HG03442 (cell line): ENCODE measurements around the gene TMEM270.

Experiments
- ATAC-seq: cut with Tn5 transposase; IDR thresholded peaks from one replicate; pipeline ENCODE4 v1.9.1; 2021; ENCODE audit warnings: mild to moderate bottlenecking, moderate library complexity; ENCODE audit not compliant: unreplicated experiment

Gene TMEM270

DNA sequence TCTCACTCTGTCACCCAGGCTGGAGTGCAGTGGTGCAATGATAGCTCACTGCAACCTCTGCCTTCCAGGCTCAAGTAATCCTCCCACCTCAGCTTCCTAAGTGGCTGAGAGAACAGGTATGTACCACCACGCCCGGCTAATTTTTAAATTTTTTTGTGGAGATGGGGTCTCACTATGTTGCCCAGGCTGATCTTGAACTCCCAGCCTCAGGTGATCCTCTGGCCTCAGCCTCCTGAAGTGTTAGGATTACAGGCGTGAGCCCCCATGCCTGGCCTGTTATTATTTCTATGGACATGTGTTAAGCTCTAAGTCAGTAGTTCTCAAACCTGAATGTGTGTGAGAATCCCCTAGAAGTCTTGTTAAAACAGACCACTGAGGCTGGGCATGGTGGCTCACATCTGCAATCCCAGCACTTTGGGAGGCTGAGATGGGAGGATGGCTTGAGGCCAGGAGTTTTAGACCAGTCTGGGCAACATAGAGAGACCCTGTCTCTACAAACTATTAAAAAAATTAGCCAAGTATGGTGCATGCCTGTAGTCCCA is 24.5 kb downstream of the TMEM270 start:
- ATAC-seq: no peak

DNA sequence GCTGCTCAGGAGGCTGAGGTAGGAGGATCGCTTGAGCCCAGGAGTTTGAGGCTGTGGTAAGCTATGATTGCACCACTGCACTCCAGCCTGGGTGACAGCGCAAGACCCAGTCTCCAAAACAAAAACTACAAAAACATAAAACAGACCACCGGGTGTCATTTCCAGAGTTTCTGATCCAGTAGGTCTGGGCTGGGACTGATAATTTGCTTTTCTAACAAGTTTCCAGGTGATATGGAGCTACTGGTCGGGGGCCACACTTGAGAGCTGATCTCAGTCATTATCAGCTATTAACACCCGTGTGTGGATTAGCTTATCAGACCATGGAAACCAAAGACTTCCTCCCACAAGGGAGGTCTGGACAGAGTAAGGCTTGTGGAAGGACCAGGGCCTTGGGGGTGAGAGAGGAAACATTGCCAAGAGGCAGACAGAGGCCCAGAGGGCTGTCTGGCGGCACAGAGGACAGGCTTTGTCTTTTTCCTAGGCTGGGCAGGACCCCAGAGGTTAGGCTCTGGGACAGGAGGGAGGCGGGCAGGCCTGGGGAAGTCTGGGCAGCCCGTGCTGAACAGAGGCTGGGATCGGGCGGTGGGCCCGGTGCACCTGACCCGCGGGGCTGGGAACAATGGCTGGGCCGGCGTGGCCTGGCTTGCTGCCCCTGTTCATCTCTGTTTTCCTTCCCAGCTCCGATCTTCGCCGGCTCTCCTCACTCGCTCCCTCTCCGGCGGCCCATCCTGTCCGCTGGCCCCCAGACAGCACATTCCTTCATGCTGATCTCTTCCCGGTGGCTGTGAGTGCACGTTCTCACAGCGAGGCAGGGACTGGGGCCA is 25.2 kb downstream of the TMEM270 start:
- ATAC-seq: no peak

DNA sequence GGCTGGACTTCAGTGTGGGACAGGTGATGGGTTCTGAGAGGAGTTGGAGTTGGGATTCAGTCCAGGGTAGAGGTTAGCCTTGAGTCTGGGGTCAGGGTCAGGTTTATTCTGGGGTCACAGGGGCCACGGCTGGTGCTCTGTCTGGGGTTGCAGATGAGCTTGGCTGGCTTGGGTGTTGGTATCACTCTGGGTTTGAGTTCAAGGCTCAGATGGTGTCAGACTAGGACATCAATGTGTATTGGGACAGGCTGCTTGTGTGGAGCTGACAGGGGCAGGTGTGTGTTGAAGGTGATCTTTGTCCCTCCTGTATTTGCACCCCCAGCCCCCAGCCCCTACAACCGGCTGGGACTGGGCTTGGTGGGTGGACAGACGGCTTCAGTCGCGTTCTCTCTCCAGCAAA is 26.8 kb downstream of the TMEM270 start:
- no peak for ATAC-seq

DNA sequence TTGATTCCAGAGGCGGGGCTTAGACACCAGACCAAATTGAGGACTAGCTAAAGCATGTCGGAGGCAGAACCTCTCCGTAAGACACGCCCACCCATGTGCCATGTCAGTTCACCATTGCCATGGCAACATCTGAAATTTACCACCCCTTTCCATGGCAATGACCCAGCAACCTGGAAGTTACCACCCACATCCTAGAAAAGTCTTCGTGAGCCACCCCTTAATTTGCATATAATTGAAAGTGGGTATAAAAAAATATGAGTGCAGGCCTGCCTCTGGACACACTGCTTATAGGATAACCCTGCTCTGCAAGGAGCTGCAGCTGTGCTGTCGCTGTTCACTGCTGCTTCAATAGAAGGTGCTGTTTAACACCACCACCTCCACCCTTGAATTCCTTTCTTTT is 28.0 kb downstream of the TMEM270 start:
- ATAC-seq: no peak

DNA sequence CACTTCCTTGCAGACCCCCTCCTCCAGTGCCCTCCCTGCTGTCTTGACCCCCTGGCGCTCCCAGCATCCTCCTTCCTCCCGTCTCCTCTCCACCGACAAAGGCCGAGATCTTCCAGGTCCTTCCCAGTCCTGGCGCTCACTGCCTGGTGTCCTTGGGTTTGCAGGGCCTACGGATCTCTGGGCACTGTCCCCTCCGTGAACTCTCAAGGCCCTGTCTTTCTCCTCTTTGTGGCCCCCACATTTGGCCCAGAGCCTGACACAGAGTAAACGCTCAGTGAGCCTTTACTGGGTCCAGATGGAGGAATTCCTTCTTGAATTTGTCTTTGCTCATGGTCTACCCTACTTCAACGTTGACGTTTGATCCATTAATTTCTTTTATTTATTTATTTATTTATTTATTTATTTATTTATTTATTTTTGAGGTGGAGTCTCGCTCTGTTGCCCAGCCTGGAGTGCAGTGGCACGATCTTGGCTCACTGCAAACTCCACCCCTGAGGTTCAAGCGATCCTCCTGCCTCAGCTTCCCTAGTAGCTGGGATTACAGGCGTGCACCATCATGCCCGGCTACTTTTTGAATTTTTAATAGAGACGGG is 29.7 kb downstream of the TMEM270 start:
- ATAC-seq: no peak

DNA sequence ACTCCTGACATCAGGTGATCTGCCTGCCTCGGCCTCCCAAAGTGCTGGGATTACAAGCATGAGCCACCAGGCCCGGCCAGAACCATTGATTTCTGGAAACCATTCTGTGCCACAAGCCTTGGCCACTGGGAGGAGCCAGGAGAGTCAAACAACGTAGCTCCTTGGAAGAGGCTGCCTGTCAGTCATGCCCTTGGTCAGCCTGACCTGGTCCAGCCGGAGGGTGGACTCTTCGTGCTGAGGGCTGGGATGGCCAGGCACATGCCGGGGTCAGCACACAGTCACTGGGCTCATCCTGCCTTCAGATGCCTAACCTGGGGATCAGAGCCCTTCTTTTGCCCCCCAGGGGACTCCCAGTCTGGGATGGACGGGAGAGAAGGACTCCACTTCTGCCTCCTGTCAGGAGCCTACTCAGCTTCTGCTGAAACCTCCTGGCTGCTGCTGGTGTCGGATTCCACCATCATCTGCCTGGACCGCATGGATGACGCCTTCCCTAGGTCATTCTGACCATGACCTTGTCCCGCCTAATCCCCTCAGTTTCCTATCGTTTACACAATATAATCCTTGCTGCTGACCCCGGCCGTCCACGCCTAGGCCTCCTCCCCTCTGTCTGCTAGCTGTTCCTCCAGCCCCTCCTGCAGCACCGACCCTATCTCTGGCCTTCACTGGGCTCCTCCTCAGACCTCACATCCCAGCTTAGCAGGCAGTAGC is 30.4 kb downstream of the TMEM270 start:
- ATAC-seq: no peak

DNA sequence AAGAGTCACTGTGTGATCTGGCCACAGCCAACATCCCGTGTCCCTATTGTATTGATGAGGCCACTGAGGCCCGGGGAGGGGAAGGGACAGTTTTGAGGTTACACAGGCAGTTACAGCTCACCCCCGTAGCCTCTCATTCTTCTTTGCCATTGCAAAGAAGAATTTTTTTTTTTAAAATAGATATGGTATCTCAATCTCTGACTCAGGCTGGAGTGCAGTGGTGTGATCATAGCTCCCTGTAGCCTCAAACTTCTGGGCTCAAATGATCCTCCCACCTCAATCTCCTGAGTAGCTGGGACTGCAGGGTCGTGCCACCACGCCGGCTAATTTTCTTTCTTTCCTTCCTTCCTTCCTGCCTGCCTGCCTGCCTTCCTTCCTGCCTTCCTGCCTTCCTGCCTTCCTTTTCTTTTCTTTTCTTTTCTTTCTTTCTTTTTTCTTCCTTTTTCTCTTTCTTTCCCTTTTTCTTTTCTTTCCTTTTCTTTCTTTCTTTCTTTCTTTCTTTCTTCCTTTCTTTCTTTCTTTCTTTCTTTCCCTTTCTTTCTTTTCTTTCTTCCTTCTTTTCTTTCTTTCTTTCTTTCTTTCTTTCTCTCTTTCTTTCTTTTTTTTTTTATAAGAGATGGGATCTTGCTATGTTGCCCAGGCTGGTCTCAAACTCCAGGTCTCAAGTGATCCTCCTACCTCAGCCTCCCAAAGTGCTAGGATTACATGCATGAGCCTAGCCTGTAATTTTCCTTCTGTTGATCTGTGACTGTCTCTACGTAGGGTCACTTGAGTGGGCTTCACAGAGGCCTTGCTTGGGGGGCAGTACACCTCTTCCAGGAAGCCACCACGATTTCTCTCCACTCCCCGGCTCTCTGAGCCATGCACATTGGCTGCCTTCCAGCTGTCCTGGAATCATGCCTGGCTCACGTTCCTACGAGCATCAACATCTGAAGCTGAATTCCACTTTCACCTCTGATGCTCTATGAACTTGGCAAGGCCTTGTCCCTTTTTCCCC is 31.3 kb downstream of the TMEM270 start:
- ATAC-seq: no peak

DNA sequence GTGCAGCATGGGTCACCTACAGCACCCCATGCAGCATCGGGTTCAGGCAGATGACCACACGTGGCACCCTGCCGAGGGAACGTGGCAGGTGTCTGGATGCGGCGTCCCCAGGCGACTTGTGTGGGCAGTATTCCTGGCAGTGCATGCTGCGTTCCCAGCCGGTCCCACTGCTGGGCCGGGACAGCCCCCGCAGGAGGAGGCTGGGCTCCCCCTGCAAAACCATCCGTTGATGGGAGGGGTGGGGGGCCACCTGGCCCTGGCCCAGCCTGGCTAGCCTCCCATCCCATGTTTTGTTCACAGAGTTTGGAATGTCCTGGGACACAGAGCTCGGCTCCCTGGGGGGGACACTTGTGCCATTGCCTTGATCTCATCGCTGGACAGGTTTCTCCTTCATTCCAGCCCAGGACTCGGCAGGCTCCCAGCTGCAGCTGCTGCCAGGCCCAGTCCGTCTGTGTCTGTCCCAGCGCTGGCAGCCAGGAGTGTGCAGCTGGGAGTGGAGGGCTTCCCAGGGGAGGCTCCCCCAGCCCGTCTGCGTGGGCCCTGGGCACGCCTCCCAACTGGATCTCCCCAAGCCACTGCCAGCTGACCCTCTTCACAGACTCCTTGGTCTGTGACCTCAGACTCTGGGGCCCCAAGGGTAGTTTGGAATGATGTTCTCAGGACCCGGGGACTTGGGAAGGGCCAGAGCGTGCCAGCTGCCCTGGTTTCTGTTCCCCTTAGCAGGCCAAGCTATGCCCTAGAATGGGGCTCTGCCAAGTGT is 32.6 kb downstream of the TMEM270 start:
- ATAC-seq: no peak

DNA sequence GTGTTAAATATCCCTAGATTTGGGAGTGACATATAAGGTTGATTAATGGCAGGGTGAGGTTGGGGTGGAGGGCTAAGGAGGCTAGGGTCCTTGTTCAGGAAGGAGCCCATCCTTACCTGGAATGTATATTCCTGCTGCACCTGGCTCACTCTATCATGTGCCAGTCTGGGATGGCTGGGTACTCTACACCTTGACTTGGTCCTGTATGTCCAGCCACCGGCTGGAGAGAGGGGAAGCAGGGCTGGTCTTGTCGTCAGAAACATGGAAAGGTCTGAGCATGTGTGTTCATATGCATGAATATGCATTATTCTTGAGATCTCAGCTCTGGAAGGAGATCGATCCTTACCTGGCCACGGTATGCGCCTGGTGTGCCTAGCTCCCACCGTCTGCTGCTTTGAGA is 33.2 kb downstream of the TMEM270 start:
- ATAC-seq: no peak

DNA sequence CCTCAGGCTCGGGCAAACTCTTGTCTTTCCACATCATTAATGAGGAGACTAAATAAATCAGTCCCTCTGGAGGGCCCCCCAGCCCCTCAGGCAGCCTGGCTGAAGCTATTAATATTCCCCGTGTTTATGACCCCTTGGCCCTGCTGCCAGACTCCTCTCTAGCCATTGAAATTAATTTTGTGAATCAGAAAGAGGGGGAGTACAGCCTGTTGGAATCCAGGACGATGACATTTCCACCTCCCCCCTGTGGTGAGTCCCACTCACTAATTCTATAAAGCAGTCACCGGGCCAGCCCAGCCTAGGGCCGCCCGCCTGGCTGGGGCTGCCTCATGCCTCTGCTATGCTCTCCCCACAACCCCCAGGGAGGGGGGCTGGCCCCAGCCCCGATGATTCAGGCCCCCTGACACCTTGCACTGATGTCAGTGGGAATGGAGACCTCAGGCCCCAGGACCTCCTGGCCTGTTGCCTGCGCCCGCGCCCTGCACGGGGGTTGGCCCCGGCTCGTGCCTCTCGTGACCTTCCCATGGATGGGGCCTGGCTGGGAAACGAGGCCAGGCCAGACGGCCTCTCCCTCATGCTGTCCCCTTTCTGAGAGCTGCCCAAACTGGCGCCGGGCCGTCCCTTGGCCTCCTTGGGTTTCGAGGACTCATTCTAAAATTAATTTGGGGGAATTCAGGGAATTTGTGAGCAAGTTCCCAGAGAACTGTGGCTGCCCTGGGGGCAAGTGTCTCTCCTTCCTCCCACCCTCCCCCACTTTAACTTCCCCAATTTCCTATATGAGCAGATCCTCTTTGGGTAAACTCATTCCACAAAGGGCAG is 34.0 kb downstream of the TMEM270 start:
- no peak for ATAC-seq

DNA sequence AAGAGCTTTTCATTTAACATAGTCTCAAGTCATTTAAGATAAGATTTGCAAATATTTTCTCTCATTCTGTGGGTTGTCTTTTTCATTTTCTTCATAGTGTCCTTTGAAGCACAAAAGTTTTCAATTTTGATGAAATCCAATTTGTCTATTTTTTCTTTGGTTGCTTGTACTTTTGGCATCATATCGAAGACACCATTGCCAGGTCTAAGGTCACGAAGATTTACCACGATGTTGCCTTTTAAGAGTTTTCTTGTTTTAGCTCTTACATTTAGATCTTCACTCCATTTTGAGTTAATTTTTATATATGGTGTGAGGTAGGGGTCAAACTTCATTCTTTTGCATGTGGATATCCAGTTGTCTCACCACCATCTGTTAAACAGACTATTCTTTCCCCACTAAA is 34.7 kb downstream of the TMEM270 start:
- ATAC-seq: no peak

DNA sequence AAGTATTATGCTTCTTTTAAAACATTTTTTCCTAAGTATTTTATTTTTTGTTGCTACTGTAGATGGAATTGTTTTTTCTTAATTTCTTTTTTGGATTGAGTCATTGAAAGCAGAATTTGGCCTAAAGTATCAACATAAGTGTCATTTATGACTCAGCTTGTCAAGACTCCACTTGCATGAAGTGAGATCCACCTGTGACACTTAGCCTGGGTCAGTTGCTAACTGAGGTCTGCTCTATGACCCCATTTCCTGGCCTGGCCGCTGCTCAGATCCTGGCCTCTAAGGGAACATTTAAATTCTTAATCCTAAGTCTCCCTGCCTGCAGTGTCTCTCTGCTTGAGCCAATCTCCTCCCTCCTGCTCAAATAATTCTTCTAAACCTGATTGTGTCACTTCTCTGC is 35.5 kb downstream of the TMEM270 start:
- no peak for ATAC-seq

DNA sequence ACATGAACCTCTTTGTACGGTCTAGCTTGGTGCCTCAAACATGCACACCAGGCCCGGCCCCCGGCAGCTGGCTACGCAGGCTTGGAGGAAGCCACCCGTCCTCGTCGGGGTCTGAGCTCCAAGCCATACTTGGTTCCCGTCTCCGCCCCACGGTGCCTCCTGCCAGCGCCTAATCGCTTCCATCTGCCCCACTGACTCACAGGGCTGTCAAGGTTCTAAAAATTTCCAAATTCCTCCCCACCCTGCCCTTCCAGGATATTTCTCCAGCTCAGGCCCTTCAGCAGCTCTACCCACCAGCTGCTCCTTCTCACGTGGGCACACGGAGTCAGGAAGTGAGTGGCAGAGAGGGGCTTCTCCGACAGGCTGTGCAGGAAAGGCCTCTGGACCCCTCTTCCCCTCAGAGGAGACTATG is 38.8 kb downstream of the TMEM270 start:
- ATAC-seq: no peak

DNA sequence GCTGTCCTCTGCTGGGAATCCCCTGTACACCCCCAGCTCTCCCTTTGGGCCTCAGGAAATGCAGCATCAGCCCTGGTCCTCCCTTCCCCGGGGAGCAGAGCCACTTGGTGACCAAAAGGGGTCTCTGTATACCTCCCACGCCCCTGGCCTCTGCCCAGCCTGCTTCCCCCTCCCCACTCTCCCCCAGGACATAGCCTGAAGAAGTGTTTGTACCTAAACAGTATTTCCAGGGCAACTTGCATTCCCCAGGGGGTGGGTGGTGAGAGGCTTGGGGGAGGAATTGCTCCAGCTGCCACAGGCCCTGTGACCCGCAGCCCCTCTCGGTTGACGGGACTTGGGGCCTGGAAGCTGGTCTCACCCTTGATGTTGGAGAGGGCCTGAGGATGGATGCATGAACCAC is 39.3 kb downstream of the TMEM270 start:
- ATAC-seq: no peak

DNA sequence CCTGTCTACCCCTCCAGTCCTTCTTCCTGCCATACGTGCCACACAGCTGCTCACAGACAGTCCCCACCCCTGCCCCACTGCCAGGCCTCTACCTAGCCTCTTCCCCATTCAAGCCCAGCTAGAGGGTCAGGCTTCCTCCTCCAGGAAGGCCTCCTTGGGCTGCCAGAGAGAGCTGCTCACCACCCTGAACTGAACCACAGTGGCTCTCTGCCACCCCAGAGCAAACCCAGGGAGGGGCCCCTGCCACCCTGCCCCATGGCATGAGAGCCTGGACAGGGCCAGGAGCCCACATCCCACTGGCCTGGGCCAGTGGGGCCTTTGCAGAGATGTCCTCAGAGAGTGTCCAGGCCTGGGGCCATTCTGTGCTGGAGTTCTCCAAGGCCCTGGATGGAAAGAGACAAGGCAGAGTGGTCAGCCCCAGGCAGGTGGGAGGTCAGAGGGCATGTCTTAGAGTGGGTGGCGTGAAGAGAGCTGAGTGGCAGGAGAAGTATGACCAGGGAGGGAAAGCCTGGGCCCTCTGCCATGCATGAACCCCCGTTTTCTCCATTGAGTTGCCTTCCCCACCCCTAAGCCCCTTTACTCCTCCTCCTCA is 40.4 kb downstream of the TMEM270 start:
- ATAC-seq: no peak

DNA sequence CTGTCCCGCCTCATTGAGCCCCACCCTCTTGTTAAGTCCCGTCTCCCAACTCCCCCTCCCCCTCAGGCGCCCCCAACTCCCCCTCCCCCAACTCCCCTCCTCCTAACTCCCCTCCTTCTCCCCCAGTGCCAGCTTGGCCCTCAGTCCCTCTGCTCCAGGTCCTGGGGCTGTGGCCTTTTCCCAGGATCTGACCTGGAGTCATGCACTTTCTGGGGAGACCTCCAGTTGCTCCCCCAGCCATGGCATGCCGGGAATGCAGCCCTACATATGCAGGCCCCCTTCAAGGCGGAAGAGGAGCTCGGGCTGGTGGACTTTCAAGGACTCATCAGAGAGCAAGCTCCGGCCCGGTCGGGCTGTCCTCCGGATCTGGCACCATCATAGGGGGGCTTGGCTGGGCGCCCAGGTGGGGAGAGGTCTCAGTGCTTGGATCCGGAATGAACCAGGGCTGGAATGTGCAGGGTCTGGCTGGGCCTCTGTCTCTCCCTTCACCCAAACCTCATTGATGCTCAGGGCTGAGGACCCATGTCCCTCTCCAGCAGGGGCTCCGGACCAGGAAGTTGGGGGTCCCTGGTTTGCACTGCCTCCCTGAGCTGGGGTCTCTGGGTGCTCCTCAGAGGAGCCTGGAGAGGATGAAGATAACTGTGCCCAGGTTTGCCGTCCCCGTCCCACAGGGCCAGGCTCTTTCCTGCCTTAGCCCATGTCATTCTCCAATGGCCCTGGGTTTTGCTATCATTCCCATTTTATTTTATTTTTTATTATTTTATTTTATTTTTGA is 41.1 kb downstream of the TMEM270 start:
- no peak for ATAC-seq

DNA sequence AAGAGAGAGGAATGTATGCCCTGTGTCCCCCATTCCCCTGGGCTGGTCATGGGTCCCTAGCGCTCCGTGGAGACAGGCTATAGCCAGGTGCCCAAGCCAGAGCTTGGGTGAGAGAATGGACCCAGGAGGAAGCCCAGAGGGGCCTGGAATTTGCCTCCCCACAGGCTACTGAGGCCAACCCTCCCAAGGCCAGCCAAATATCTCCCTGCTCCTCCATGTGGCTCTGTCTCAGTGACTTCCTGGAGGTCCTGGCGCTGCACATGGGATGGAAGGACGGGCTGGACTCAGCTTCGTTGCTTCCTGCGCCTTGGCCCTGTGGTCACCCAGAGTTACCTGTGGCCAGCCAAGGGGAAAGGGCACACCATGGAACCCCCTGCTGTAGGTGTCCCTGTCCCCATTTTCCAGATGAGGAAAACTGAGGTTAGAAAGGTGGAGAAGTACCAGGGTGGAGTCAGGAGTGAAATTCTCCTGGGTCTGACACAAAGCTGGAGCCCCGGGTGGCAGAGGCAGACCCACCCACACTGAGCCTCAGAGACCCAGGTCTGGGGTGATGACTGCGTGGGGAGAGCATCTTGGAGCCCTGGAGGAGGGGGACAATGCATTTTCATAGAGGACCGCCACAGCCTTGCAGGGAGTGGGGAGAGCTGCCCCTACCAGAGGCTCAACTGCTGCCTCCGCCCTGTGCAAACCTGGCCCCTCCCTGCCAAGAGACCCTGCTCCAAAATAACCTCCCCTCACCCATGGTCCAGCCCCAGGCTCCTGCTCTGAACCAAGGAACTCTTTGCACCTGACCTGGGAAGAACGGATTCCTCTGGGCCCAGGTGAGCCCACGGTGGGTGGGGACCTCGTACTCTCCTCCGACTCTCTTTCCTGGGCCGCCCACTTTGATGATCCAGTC is 42.6 kb downstream of the TMEM270 start:
- ATAC-seq: no peak
